ENCODE data around the gene SMTN.

SMTN gene

GRCh38 chr22:31124290-31124689 is 43.2 kb downstream of the SMTN start:
- Histone ChIP-seq H3K9me2 (replicated peaks; ENCODE audit: insufficient read depth, low read length) (no peaks in the 10 kb centered on the region), H3F3A (ENCODE audit: insufficient read depth, low read length) (no peaks in the 10 kb centered on the region), H4K20me1 (ENCODE audit: insufficient read depth, low read length) (no peaks in the 10 kb centered on the region), H3K36me3 (replicated peaks; ENCODE audit: insufficient read depth, low read length) (no peaks in the 10 kb centered on the region), H3K9ac (ENCODE audit: low read length) (no peak overlapping the region), H3K4me3 (ENCODE audit: low read length) (no peak overlapping the region), H3K4me1 (ENCODE audit: low read length) (no peaks in the 10 kb centered on the region), H2AFZ (ENCODE audit: low read length) (no peak overlapping the region), H3K27me3 (replicated peaks; ENCODE audit: insufficient read depth, low read length) (peaks cover 16% of the 10 kb centered on the region), H3K4me2 (ENCODE audit: low read depth, low read length) (no peak overlapping the region), H3K79me2 (ENCODE audit: low read length) (no peaks in the 10 kb centered on the region), H3K9me3 (replicated peaks; ENCODE audit: insufficient read depth, low read length) (no peaks in the 10 kb centered on the region), H3K27ac (ENCODE audit: low read length) (no peak overlapping the region)
- no peak for TF ChIP-seq EZH2phosphoT487 (IDR thresholded peaks at IDR 0.05; ENCODE audit: low read length)
- TF ChIP-seq, protein P1, sequence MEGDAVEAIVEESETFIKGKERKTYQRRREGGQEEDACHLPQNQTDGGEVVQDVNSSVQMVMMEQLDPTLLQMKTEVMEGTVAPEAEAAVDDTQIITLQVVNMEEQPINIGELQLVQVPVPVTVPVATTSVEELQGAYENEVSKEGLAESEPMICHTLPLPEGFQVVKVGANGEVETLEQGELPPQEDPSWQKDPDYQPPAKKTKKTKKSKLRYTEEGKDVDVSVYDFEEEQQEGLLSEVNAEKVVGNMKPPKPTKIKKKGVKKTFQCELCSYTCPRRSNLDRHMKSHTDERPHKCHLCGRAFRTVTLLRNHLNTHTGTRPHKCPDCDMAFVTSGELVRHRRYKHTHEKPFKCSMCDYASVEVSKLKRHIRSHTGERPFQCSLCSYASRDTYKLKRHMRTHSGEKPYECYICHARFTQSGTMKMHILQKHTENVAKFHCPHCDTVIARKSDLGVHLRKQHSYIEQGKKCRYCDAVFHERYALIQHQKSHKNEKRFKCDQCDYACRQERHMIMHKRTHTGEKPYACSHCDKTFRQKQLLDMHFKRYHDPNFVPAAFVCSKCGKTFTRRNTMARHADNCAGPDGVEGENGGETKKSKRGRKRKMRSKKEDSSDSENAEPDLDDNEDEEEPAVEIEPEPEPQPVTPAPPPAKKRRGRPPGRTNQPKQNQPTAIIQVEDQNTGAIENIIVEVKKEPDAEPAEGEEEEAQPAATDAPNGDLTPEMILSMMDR (IDR thresholded peaks at IDR 0.05; ENCODE audit: low read length), result no peak
- TF ChIP-seq EZH2 (optimal IDR thresholded peaks at IDR 0.05; ENCODE audit: low read depth, low read length), result no peak
- no peak for DNase-seq

- TF ChIP-seq EZH2phosphoT487 (IDR thresholded peaks at IDR 0.05; ENCODE audit: low read length), result no peak
- Histone ChIP-seq H3K27ac (ENCODE audit: low read length) (no peak overlapping the region), H2AFZ (ENCODE audit: low read length) (no peak overlapping the region)
These were observed 43.8 kb downstream of the SMTN start for GRCh38 chr22:31124811-31125465.

DNA sequence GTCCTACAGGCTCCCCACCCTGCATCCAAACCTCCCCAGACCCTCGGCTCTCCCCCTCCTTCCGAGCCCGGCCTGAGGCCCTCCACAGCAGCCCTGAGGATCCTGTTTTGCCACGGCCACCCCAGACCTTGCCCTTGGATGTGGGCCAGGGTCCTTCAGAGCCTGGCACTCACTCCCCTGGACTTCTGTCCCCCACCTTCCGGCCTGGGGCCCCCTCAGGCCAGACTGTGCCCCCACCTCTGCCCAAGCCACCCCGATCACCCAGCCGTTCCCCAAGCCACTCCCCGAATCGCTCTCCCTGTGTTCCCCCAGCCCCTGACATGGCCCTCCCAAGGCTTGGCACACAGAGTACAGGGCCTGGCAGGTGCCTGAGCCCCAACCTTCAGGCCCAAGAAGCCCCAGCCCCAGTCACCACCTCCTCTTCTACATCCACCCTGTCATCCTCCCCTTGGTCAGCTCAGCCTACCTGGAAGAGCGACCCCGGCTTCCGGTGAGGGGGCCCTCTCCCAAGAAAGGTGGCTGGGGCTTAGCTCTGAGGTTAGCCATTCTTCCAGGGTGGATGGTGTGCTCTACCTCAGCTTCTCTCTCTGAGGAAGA is 44.5 kb downstream of the SMTN start:
- Histone ChIP-seq H3K9ac (ENCODE audit: low read length) (no peak overlapping the region), H3K4me1 (ENCODE audit: low read length) (no peaks in the 10 kb centered on the region), H3K9me2 (replicated peaks; ENCODE audit: insufficient read depth, low read length) (no peaks in the 10 kb centered on the region), H3K4me3 (ENCODE audit: low read length) (no peak overlapping the region), H3K4me2 (ENCODE audit: low read depth, low read length) (no peak overlapping the region), H3K27ac (ENCODE audit: low read length) (no peak overlapping the region), H3K36me3 (replicated peaks; ENCODE audit: insufficient read depth, low read length) (no peaks in the 10 kb centered on the region), H3K27me3 (replicated peaks; ENCODE audit: insufficient read depth, low read length) (peaks cover 16% of the 10 kb centered on the region), H2AFZ (ENCODE audit: low read length) (no peak overlapping the region), H3K79me2 (ENCODE audit: low read length) (no peaks in the 10 kb centered on the region), H4K20me1 (ENCODE audit: insufficient read depth, low read length) (no peaks in the 10 kb centered on the region), H3K9me3 (replicated peaks; ENCODE audit: insufficient read depth, low read length) (no peaks in the 10 kb centered on the region), H3F3A (ENCODE audit: insufficient read depth, low read length) (no peaks in the 10 kb centered on the region)
- TF ChIP-seq, protein P1 (IDR thresholded peaks at IDR 0.05; ENCODE audit: low read length), result no peak
- TF ChIP-seq EZH2phosphoT487 (IDR thresholded peaks at IDR 0.05; ENCODE audit: low read length), result no peak
- no peak for DNase-seq

More at GRCh38 chr22:31124811-31125465, 43.8 kb downstream of the SMTN start:
- Histone ChIP-seq H3K9me3 (replicated peaks; ENCODE audit: insufficient read depth, low read length) (no peaks in the 10 kb centered on the region), H3K9ac (ENCODE audit: low read length) (no peak overlapping the region), H3K27me3 (replicated peaks; ENCODE audit: insufficient read depth, low read length) (peaks cover 16% of the 10 kb centered on the region), H3K79me2 (ENCODE audit: low read length) (no peaks in the 10 kb centered on the region), H3F3A (ENCODE audit: insufficient read depth, low read length) (no peaks in the 10 kb centered on the region), H3K4me1 (ENCODE audit: low read length) (no peaks in the 10 kb centered on the region), H4K20me1 (ENCODE audit: insufficient read depth, low read length) (no peaks in the 10 kb centered on the region), H3K36me3 (replicated peaks; ENCODE audit: insufficient read depth, low read length) (no peaks in the 10 kb centered on the region), H3K4me3 (ENCODE audit: low read length) (no peak overlapping the region), H3K9me2 (replicated peaks; ENCODE audit: insufficient read depth, low read length) (no peaks in the 10 kb centered on the region), H3K4me2 (ENCODE audit: low read depth, low read length) (no peak overlapping the region)
- DNase-seq, result no peak

Measured in MM.1S (cell line).